HG02938 (cell line): ENCODE measurements around the gene NBDY.
"Not testable (repeated sequence)": the region's sequence is repeated elsewhere in the genome, so short reads cannot be mapped to it uniquely, and the experiment has no call there.

Experiments used
- ATAC-seq: cut with Tn5 transposase; IDR thresholded peaks from one replicate; pipeline ENCODE4 v1.9.1; 2021; ENCODE audit warnings: mild to moderate bottlenecking, moderate library complexity; ENCODE audit not compliant: unreplicated experiment

The NBDY gene

GRCh38 chrX:56764153-56764974 is 35.3 kb downstream of the NBDY start:
- ATAC-seq, result peak; percentile 62

GRCh38 chrX:56764975-56765791 is 36.1 kb downstream of the NBDY start:
- ATAC-seq, result no peak

- no peak for ATAC-seq
These were observed 36.9 kb downstream of the NBDY start for GRCh38 chrX:56765811-56766553.

GRCh38 chrX:56766554-56767347 is 37.7 kb downstream of the NBDY start:
- ATAC-seq, result no peak

GRCh38 chrX:56767348-56768119 is 38.5 kb downstream of the NBDY start:
- ATAC-seq, result not testable (repeated sequence)

- ATAC-seq, result not testable (repeated sequence)
These were observed 39.1 kb downstream of the NBDY start for GRCh38 chrX:56768120-56768660.

GRCh38 chrX:56772675-56773521 is 43.9 kb downstream of the NBDY start:
- not testable (repeated sequence) for ATAC-seq

- not testable (repeated sequence) for ATAC-seq
These were observed 44.5 kb downstream of the NBDY start for GRCh38 chrX:56773522-56774060.

GRCh38 chrX:56778099-56778923 is 49.3 kb downstream of the NBDY start:
- not testable (repeated sequence) for ATAC-seq

- ATAC-seq, result not testable (repeated sequence)
These were observed 50.0 kb downstream of the NBDY start for GRCh38 chrX:56778924-56779468.

- ATAC-seq, result not testable (repeated sequence)
These were observed 51.9 kb downstream of the NBDY start for GRCh38 chrX:56780681-56781649.

GRCh38 chrX:56782352-56782751 is 53.3 kb downstream of the NBDY start:
- ATAC-seq, result no peak

- ATAC-seq, result no peak
These were observed 53.9 kb downstream of the NBDY start for GRCh38 chrX:56782791-56783449.

GRCh38 chrX:56783450-56783831 is 54.4 kb downstream of the NBDY start:
- ATAC-seq, result no peak

- ATAC-seq, result no peak
These were observed 55.1 kb downstream of the NBDY start for GRCh38 chrX:56783996-56784620.
